ENCODE measurements around the gene C1orf141.

- TF ChIP-seq CTCF (IDR thresholded peaks at IDR 0.05) (no peak), POLR2A (IDR thresholded peaks at IDR 0.05) (no peak)
Measured at GRCh38 chr1:67146539-67146938, 11.8 kb upstream of the C1orf141 start.
